CMK (cell line): ENCODE results near the gene CMIP.
"Not testable (repeated sequence)": the region's sequence is repeated elsewhere in the genome, so short reads cannot be mapped to it uniquely, and the experiment has no call there.

Experiments used
- DNase-seq: peaks from one replicate; pipeline ENCODE4 v3.0.0-alpha.2; 2010; ENCODE audit warnings: low read depth

The CMIP gene

DNA sequence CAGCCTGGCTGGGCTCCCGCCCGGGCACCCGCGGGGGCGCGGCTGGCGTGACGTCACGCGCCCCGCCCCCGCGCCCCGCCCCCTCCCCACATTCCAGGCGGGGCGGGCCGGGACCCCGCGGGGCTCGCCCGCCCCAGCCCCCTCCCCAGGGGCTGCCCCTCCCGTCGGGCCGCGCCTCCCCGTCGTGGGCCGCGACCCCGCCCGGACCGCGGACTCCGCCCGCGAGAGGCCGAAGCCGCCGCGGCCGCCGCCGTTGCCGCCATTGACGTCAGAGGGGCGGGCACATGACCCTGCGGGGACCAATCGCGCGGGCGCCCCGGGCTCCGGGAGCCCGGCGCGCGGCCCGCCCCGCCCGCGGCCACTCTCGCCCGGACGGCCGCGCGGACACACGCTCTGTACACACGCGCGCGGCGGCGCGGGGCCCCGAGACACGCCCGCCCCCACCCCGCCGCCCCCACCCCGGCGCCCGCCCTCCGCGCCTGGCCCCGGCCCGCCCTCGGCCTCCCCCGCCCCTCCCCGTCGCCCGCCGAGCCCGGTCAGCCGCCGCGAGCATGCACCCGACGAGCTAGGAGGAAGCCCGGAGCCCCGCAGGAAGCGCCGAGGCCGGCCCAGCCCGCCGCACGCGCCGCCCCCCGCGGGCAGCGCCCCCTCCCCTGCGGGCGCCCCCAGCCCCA is at the start of gene CMIP:
Gene CMIP (plus strand): TSS at position 361 of the 674 bp plus-strand sequence.
- peak; percentile 52 for DNase-seq

DNA sequence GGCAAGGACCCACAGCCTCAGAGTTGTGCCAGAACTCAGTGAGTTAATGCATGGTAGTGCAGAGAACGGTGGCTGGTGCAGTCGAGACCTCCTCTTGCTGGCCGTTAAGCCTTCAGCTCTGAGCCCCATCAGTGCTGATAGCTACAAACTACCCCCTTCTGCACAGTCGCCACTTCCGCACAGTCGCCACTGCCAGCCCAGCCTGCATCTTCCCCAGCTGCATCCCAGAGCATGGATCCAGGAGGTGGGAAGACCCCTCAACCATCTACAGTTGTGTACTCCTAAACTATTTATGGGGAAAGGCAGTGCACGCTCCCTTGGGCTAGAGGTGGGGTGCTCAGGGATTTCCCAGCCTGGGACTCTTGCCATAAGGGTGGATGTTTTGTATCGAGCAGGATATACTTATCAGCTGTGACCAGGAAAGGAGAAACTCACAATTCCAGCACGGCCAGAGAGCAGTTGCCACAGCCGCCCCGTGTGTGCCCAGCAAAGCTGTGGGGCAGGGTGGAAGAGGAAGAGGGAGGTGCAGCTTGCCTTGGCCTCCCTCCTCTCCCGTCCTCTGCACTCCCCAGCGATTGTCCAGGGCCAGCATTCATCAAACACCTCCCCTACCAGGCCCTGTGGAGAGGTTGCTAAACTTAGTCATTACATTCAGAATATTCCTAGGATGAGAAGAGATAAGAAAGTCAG is 49.5 kb upstream of the CMIP start:
- no peak for DNase-seq

DNA sequence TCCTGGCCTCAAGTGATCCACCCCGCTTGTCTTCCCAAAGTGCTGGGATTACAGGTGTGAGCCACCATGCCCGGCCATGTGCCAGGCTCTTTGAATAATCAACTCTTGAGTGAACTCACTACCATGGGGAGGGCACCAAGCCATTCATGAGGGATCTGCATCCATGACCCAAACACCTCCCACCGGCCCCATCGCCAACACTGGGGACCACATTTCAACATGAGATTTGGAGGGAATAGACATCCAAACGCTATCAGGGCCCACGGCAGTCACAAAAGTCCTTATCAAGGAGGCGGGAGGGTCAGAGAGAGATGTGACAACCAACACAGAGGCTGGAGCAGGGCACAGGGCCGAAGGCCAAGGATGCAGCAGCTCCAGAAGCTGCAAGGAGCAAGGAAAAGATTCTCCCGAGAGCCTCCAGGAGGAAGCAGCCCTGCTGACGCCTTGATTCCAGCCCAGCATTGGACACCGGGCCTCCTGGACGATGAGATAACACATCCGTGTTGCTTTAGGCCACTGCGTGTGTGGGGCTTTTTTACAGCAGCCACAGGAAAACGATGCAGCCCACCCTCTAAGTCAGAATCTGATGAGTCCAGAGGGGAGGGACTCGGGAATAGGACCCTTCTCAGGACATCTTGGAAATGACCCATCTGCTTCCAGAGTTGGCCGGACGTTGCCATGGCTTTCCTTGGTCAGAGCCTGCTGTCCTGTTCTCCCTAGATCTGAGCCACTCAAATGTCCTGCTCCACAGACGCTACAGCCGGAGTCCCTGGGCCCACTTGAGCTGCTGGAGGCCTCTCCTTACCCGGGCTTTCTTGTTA is 47.3 kb upstream of the CMIP start:
- no peak for DNase-seq

DNA sequence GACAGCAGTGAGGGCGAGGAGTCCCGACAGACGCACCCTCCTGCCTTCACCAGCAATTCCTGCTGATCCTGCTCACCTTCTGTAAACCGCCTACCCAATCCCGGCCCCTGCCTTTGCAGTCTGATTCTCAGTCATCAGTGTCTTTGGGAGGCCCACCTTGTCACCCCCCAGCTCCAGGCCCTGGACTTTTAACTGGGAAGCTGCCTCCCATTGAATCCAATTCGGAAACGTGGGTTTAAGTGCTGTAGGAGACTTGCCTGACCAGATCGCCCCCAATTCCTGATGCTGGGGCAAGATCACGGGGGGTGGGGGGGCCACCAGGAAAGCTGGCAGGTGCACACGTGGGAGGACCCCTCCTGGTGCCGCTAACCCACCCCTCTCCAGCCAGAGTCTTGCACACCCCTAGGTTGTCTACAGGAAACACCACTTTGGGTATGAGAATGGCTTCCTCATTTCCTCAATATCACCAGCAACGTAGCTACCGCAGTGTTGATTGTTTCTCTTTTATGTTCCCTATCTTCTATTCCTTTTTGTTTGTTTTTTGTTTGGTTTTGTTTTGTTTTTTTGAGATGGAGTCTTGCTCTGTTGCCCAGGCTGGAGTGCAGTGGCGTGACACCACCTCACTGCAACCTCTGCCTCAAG is 46.6 kb upstream of the CMIP start:
- no peak for DNase-seq

DNA sequence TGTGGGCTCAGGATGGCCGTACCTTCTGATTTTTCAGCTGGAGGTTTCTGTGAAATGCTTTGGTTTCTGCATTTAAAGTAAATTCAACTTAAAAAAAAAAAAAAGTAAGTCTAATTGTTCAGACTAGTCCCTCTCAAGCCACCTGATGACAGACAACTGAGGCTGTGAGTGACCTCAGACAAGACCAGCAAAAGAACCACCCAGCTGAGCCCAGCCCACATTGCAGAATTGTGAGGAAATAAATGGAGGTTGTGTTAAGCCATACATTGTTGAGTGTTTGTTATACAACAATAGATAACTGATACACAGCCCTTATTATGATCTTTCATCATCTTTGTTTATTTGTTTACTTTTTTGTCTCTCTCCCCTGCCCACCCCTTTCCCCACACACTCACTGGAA is 44.7 kb upstream of the CMIP start:
- DNase-seq: no peak

DNA sequence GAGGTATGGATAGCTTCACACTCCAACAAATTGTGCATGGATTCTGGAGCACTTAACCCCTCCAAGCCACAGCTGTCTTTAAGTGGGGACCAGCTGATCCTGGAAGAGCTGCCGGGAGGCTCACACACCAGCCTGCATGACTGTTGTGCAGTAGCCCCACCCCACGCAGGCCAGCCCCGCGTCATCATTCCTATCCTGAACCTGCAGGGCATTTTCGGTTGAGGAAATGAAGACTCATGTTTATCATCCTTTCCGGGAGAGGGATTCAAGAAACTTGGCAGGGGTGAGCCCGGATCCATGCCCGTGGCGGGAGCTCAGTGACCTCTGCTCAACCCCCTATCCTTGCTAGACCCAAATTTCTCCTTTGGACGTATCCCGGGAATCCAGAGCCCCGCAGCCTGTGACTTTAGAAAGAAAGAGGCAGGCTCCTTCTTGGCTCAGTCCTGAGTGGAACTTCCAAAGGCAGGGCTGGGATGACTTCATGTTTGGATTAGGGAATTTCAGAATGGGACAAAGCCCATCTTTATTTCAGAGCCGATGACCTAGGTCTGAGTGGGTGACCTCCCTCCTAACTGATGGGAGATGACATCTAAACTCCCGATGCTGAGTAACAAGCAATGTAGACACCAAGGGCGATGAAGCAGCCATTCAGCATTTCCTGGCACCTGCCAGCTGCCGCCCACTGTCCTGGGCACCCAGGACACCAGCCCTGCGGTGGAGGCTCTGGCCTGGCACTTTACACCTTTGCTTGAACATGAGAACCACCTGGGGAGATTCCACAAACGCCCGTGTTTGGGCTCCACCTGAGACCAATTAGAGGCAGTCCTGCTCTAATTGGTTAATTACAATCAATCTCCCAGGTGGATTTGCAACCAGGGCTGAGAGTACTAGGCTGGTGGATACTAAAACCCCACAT is 43.3 kb upstream of the CMIP start:
- no peak for DNase-seq

DNA sequence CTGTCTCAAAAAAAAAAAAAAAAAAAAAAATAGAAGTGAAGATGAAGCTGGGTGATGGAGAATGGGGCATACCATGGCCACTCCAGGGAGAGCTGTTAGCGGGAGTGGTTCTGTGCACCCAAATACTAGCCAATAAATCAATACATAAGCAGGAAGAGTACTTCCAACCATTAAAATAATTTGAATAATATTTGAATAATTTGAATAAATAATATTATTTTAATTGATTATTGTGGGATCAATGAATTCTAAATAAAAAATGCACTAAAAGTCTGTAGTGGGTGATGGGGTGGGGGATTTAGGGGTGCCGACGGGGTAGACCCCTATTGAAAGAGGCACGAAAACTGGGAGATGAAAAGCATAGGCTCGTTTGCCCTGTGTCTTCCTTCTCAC is 41.4 kb upstream of the CMIP start:
- DNase-seq: no peak

DNA sequence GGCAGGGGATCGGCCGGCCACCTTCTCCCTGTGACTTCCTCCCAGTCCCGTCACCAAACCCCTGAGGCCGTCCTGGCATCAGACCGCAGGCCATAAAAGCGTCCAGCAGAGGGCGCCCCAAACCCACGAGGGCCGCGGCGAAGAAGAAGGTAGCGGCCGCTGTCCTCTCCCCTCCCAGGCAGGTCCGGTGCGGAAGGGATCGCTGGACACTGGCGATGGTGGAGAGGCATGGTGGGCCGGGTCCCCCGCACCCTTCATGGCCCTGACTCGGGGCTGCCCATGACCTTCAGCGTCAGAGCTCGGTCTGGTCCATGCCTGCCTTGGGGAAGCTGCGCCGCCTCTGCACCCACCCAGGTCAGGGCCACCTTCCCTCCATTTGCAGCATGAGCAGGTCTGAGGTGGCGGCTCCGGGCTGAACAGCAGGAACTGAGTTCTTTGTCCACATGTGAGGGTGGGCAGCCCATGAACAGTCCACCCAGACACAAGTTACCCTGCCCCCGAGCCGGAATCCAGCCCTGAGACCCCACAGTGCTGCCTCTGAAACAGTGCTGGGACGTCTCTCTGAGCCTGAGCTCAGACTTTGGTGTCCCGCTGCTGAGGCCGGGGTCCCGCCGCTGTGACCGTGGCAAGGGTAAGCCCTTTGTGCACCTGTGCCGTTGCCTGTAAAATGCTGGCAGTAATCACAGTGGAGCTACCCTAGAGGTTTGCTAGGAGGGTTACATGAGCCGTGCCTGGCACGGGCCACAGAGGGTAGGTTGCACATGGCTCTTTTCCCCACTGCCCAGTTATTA is 40.8 kb upstream of the CMIP start:
- peak; percentile 61 for DNase-seq

DNA sequence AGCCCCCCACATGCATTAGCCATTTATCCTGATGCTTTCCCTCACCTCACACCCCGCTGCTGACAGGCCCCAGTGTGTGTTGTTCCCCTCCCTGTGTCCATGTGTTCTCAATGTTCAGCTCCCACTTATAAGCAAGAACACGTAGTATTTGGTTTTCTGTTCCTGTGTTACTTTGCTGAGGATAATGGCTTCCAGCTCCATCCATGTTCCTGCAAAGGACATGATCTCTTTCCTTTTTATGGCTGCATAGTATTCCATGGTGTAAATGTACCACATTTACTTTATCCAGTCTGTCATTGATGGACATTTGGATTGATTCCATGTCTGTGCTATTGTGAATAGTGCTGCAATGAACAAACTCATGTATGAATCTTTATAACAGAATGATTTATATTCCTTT is 39.6 kb upstream of the CMIP start:
- DNase-seq: not testable (repeated sequence)

DNA sequence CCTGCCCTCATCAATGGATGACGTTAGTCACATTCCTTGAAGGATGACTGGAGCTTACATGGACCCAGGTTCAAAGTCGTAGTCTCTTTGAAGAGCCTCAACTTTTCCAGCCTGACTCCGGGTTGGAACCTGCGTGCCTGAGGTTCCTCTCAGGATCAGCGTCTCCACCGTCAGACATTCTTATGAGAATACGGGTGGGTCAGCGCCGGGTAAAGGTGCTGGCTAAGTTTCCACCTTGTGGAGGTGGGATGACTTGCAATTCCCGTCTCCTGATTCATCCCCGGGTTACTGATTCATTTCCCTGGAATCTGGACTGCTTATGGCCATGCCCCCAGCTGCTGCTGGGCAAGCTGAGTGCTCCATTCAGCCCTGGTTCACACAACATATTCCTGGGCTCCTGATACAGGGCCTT is 38.9 kb upstream of the CMIP start:
- DNase-seq: no peak

DNA sequence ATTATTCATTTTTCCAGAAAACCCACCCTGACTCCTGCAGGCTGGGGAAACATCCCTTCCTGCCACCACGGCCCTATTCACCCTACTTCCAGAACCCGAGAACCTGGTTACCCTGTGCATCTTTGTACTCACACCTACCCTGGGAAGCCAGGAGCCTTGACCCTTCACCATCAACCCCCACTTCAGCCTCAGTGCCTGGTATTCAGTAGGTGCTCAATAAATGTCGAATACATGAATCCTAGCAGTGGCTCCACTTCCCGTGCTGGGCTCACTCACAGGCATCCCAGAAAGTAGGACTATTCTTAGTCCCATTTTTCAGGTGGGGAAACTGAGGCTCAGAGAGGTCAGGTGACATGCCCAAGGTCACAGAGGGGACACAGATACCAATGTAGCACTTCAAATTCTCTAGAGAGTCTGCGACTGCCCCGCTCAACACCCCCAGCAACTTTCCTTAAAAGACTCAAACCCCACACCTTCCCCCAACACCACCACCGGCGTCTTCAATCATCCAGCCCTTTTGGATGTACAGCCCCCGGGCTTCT is 36.1 kb upstream of the CMIP start:
- DNase-seq: no peak

DNA sequence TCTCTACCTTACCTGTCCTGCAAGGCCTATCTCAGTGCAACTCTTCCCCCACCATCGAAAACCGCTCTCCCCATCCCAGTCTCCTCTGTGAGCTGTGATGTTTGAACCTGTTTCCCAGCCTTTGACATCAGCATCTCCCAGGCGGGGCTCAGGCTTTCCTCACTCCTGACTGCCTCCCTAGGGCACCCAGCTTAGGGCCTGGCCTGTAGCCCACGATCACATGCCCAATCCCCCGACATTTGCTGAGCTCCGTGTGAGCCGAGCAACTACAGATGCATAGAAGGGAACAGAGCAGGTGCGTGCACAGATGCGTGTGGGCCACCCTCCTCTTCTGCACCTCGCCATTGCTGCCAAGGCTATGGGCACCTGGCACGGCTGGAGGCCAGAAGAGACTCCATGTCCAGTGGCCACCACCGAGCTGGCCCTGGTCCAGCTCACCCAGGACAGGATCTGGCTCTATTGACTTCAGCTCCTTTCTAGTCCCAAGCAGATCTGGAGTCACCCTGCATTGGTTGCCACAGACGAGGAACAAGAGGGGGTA is 35.5 kb upstream of the CMIP start:
- DNase-seq: no peak

DNA sequence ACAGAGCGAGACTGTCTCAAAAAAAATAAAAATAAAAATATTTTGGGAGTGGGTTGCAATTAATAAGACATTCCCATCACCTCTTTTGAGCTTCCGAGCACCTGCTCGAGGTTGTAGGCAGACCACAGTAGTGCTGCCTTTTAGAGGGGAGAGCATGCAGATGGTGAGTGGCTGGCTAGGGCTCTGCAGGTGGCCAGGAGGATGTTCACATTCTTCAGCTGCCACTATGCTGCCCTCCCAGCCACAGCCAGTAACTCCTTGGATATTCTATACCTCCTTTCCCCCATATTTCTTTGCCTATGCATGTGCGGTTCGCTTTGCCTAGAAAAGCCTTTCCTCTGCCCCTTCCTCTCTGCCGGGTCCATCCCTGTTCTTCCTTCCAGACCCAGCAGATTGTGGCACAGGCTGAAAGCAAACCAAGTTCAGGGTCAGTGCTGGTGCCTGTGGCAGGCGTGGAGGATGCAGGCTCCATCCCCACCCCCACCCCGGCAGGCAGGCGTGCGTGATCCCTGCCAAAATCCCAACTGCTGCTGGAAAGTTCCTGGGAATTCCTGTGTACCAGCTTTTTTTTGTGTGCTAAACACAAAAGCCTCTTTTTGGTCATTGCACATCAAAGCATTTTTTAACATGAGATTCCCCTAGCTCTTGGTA is 33.8 kb upstream of the CMIP start:
- DNase-seq: no peak

DNA sequence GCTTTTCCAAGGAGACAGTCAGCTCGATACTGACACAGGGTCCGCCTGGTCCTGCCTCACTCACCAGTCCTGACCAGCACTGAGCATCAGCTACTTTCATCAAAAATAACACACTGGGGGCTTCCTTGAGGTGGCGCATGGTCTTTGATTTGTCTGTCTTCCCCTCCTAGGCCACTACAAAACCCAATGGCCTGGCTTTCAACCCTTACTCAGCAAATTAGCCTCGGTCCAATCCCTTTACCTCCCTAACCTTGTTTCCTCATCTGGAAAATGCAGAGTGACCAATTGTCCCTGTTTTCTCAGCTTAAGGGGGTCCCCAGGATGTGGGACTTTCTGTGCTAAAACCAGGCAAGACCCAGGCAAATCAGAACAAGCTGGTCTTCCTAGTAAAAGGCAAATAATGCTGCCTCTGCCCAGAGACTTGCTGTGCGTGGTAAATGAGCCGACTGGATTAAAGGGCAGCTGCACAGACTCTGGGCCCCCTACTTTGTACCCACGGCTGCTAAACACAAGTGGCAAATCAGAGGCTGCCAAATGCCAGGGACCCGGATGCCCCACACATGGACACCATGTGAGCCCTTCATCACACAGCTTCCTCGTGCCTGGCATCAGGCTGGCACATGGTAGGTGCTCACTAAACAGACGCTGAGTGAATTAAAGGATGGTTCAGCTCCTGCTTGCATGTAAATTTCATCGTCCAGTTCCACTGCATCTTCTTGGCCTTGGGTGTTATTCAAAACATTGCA is 31.2 kb upstream of the CMIP start:
- no peak for DNase-seq

DNA sequence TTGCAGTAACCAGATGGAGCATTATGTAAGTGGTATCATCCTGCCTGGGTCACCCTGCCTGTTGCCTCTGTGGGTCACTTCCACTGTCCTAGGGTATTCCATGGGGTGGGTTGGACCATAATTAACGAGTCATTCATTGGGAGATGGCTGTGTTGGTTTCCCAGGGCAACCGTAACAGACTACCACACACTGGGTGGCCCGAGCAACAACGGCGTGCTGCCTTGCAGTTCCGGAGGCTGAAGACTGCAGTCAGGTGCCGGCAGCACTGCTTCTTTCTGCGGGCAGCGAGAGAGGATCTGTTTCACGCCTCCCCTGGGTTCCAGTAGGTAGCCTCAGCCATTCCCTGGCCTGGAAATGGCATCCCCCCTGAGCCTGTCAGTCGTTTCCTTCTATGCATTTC is 28.9 kb upstream of the CMIP start:
- DNase-seq: no peak

DNA sequence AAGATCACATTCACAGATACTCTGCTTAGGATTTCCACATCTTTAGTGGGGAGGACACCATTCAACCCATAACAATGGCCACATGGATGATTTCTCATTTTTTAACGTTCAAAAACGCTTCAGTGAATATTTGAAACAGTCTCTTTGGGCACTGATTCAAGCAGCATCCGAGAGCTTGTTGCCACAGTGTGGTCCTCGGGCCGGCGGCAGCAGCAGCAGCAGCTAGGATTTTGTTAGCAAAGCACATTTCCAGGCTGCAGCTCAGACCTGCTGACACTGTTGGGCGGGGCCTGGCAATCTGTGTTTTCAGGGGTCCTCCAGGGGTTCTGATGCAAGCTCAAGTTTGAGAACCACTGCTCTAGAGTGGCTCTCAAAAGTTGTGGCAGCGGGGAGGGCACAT is 27.9 kb upstream of the CMIP start:
- DNase-seq: no peak

DNA sequence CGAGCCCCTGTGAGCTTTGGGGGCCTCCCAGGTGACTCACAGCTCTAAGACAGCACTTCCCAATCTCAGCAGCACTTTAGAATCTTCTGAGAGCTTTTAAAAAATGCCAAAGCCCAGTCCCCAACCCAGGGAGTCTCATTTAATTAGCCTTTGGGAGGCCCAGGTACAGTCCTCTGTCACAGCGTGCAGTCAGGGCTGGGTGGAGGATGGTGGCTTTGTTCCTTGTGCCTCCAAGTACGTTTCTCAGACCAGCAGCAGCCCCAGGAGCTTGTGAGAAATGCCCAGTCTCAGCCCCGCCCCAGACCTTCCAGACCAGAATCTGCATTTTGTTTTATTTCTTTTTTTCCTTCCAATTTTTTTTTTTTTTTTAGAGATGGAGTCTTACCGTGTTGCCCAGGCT is 27.4 kb upstream of the CMIP start:
- DNase-seq: no peak

DNA sequence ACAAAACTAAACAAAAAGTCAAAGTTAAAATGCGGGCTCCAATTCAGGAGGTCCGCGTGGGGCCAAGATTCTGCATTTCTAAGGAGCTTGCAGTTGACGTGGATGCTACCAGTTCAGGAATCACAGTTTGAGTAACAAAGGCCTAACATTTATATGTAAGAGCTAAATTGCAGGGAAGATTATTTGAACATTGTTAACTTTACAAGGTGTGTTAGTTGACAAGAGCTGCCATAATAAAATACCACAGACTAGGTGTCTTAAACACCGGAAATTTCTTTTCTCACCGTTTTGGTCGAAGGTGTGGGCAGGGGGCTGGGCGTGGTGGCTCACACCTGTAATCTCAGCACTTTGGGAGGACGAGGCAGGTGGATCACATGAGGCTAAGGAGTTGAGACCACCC is 24.8 kb upstream of the CMIP start:
- DNase-seq: no peak

DNA sequence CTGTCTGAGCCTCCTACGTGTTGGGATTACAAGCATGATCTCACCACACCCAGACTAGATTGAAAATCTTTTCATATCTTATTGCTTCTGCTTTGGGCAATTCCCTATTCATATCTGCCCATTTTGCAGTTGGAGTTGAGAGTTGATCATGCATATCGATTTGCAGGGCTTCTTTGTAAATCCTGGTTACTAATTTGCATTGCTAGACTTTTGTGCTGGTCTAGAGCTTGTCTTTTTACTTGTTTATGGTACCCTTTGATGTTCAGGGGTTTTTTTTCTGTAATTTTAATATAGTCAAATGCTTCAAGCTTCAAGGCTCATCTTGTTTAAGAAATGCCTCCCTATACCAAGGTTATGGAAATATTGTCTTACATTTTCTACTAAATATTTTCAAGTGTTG is 23.5 kb upstream of the CMIP start:
- no peak for DNase-seq
